Measurements from ENCODE around the gene NFKBIE. TPM values are rescaled to one million over a fixed set of nuclear protein-coding genes. Genes with fewer than 3 reads are reported as not detected.

The NFKBIE gene
- total and polyA plus RNA-seq, 2 experiments from 2014 or later = 14.6 to 25.9 TPM

DNA sequence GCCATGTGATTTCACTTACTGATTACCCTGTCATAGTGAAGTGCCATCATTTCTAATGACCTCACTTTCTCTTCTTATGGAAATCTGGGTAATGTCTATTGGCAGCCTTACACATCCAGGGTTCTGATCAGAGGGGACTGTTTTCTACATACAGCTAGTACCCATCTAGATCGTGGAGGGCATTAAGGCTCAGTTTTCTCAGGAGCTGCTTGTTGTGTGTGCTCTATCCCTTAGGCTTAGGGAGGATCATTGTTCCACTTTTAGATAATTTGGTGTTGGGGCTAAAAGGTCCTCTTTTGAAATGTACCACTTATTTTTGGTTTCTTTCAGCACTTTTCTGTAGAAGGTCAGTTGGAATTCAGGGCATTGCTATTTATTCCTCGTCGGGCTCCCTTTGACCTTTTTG lies 14.6 kb downstream of the NFKBIE start:
- H4K20me1 ChIP-seq (replicated peaks; ENCODE audit: insufficient read depth) = peaks cover 63% of the 10 kb centered on the region
- peaks cover 56% of the 10 kb centered on the region for H3K4me1 Mint-ChIP-seq
- H3K4me1 ChIP-seq (ENCODE audit: insufficient read depth) = peaks cover 20% of the 10 kb centered on the region
- H3K36me3 ChIP-seq (ENCODE audit: insufficient read depth) = peaks cover 65% of the 10 kb centered on the region
- peak overlapping the region; percentile 99 for H3K27ac ChIP-seq (ENCODE audit: low read depth)
- no peak for DNase-seq (ENCODE audit: low spot score)
- TF ChIP-seq ZNF114 (CRISPR knock-in tag; IDR thresholded peaks at IDR 0.05) (no peak), POLR2AphosphoS5 (IDR thresholded peaks at IDR 0.05; ENCODE audit: low read depth) (0 out of 2 replicates have a peak, but pooled peaks have one; percentile 11)
- H3K36me3 Mint-ChIP-seq (ENCODE audit: low read depth) = peaks cover 88% of the 10 kb centered on the region
- no peaks in the 10 kb centered on the region for H3K27me3 ChIP-seq (ENCODE audit: insufficient read depth)
- H3K9me2 ChIP-seq (ENCODE audit: insufficient read depth) = no peaks in the 10 kb centered on the region
- peaks cover 63% of the 10 kb centered on the region for H3K79me2 ChIP-seq (replicated peaks; ENCODE audit: insufficient read depth)
- H3F3A ChIP-seq (replicated peaks; ENCODE audit: low read depth) = peaks cover 89% of the 10 kb centered on the region
- peaks cover 13% of the 10 kb centered on the region for H3K9me3 Mint-ChIP-seq
- no peak overlapping the region; the same call in 1 of the 2 replicates for H3K27ac Mint-ChIP-seq
- H2AFZ ChIP-seq = no peak overlapping the region
- peak overlapping the region; percentile 100; the same call in 1 of the 2 replicates for H3K4me3 ChIP-seq
- no peak for ATAC-seq
- peaks cover 75% of the 10 kb centered on the region for H3K27me3 Mint-ChIP-seq (ENCODE audit: insufficient read depth, low read depth, poor library complexity)
- H3K4me2 ChIP-seq = 0 out of 2 replicates have a peak overlapping the region, but pooled peaks have one; percentile 14
- peak overlapping the region; percentile 11; the same call in 1 of the 3 replicates for H3K4me3 Mint-ChIP-seq

DNA sequence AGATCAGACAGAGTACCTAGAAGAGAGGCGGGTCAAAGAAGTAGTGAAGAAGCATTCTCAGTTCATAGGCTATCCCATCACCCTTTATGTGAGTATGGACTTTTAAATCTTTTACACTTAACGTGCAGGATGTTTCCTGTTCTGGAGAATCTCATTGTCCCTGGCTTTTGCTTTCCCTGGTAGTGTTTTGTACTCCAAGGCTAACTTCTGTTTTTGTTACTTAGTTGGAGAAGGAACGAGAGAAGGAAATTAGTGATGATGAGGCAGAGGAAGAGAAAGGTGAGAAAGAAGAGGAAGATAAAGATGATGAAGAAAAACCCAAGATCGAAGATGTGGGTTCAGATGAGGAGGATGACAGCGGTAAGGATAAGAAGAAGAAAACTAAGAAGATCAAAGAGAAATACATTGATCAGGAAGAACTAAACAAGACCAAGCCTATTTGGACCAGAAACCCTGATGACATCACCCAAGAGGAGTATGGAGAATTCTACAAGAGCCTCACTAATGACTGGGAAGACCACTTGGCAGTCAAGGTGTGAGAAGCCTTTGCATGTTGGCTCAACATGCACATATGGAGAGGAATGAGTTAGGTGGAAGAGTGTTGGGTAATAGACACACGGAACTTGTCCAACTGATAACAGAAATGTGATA lies 15.2 kb downstream of the NFKBIE start:
- Mint-ChIP-seq H3K36me3 (ENCODE audit: low read depth) (peaks cover 83% of the 10 kb centered on the region), H3K4me3 (peak overlapping the region; percentile 100), H3K27me3 (ENCODE audit: insufficient read depth, low read depth, poor library complexity) (peaks cover 75% of the 10 kb centered on the region), H3K4me1 (peaks cover 56% of the 10 kb centered on the region), H3K27ac (peak overlapping the region; percentile 76), H3K9me3 (peaks cover 14% of the 10 kb centered on the region)
- Histone ChIP-seq H3K9me2 (ENCODE audit: insufficient read depth) (no peaks in the 10 kb centered on the region), H2AFZ (no peak overlapping the region), H3K4me3 (peak overlapping the region; percentile 100; the same call in 1 of the 2 replicates), H4K20me1 (replicated peaks; ENCODE audit: insufficient read depth) (peaks cover 63% of the 10 kb centered on the region), H3K4me1 (ENCODE audit: insufficient read depth) (peaks cover 25% of the 10 kb centered on the region), H3K27ac (ENCODE audit: low read depth) (peak overlapping the region; percentile 99), H3K36me3 (ENCODE audit: insufficient read depth) (peaks cover 65% of the 10 kb centered on the region), H3K27me3 (ENCODE audit: insufficient read depth) (no peaks in the 10 kb centered on the region), H3F3A (replicated peaks; ENCODE audit: low read depth) (peaks cover 85% of the 10 kb centered on the region), H3K79me2 (replicated peaks; ENCODE audit: insufficient read depth) (peaks cover 61% of the 10 kb centered on the region), H3K4me2 (no peak overlapping the region; the same call in 1 of the 2 replicates)
- DNase-seq (ENCODE audit: low spot score) (no peak), ATAC-seq (no peak)
- TF ChIP-seq, protein P1, sequence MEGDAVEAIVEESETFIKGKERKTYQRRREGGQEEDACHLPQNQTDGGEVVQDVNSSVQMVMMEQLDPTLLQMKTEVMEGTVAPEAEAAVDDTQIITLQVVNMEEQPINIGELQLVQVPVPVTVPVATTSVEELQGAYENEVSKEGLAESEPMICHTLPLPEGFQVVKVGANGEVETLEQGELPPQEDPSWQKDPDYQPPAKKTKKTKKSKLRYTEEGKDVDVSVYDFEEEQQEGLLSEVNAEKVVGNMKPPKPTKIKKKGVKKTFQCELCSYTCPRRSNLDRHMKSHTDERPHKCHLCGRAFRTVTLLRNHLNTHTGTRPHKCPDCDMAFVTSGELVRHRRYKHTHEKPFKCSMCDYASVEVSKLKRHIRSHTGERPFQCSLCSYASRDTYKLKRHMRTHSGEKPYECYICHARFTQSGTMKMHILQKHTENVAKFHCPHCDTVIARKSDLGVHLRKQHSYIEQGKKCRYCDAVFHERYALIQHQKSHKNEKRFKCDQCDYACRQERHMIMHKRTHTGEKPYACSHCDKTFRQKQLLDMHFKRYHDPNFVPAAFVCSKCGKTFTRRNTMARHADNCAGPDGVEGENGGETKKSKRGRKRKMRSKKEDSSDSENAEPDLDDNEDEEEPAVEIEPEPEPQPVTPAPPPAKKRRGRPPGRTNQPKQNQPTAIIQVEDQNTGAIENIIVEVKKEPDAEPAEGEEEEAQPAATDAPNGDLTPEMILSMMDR (conservative IDR thresholded peaks at IDR 0.05; ENCODE audit: low read depth in 2 of 2) = no peak
- TF ChIP-seq EZH2phosphoT487 (IDR thresholded peaks at IDR 0.05; ENCODE audit: unreplicated experiment) = no peak
- TF ChIP-seq, protein P2, sequence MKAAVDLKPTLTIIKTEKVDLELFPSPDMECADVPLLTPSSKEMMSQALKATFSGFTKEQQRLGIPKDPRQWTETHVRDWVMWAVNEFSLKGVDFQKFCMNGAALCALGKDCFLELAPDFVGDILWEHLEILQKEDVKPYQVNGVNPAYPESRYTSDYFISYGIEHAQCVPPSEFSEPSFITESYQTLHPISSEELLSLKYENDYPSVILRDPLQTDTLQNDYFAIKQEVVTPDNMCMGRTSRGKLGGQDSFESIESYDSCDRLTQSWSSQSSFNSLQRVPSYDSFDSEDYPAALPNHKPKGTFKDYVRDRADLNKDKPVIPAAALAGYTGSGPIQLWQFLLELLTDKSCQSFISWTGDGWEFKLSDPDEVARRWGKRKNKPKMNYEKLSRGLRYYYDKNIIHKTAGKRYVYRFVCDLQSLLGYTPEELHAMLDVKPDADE (IDR thresholded peaks at IDR 0.05) = no peak
- TF ChIP-seq POLR2AphosphoS5 (IDR thresholded peaks at IDR 0.05; ENCODE audit: low read depth) = peak; percentile 26

All from GM23338 (cell line).